NB4 (cell line): ENCODE results near the gene GP5.

ENCODE experiments used
- MYC ChIP-seq: IDR thresholded peaks from 2 replicates; pipeline ENCODE4 v1.6.1; 2011; ENCODE audit warnings: low read depth, low read length
- POLR2A ChIP-seq: IDR thresholded peaks from 2 replicates; pipeline ENCODE4 v1.6.1; 2011; ENCODE audit warnings: mild to moderate bottlenecking; ENCODE audit not compliant: insufficient read length; ENCODE audit errors: extremely low read depth
- TF ChIP-seq, protein P1 (sequence below): IDR thresholded peaks from one replicate; pipeline ENCODE4 v1.5.1; 2012; ENCODE audit warnings: low read depth, low read length

DNA sequence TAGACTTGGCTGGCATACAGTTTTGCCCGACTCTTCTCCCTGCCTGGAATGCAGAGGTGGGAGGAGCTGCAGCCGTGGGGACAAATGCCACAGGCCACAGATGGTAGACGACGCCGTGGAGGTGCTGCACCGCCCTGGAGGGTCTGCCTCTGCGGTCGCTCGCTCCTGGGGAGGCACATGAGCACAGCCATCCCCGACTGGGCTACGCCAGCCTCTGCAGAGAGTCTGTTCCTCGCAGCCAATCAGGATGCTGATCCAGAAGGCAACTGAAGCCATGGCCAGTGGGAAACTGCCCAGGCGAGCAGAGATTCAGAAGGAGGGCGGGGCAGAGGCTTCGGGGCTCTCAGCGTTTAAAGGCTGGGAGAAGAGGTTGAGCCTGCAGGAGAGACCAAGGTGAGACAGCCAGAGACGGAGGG lies 17.6 kb downstream of the GP5 start:
- TF ChIP-seq POLR2A (no peak), MYC (no peak)
- TF ChIP-seq, protein P1, sequence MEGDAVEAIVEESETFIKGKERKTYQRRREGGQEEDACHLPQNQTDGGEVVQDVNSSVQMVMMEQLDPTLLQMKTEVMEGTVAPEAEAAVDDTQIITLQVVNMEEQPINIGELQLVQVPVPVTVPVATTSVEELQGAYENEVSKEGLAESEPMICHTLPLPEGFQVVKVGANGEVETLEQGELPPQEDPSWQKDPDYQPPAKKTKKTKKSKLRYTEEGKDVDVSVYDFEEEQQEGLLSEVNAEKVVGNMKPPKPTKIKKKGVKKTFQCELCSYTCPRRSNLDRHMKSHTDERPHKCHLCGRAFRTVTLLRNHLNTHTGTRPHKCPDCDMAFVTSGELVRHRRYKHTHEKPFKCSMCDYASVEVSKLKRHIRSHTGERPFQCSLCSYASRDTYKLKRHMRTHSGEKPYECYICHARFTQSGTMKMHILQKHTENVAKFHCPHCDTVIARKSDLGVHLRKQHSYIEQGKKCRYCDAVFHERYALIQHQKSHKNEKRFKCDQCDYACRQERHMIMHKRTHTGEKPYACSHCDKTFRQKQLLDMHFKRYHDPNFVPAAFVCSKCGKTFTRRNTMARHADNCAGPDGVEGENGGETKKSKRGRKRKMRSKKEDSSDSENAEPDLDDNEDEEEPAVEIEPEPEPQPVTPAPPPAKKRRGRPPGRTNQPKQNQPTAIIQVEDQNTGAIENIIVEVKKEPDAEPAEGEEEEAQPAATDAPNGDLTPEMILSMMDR = no peak
